OCI-LY7 (cell line): ENCODE data around the gene ANKRD44. TPM values are rescaled to one million over a fixed set of nuclear protein-coding genes. Genes with fewer than 3 reads are reported as not detected.

ENCODE experiments used
- BruUV-seq: library from RNA; stranded (reverse); fragments of 400-500 nt; replicated peaks from 2 replicates; lab custom pipeline; 2021; lab: Mats Ljungman, UMichigan
- CTCF ChIA-PET: fragments of 300-600 bp; sonication (Branson Sonifier 250); formaldehyde crosslinking; loops from one replicate; lab custom pipeline; 2022; ENCODE audit warnings: antibody characterized with exemption; ENCODE audit not compliant: unreplicated experiment; lab: Charles Lee
- POLR2A ChIA-PET: fragments of 300-600 bp; sonication (Branson Sonifier 250); formaldehyde crosslinking; loops from one replicate; lab custom pipeline; 2022; ENCODE audit warnings: antibody characterized with exemption; lab: Charles Lee
- DNase-seq: peaks from one replicate; pipeline ENCODE4 v3.0.0-alpha.2; 2015; ENCODE audit warnings: low spot score
- H2AFZ ChIP-seq: fragments of 200-600 bp; sonication (generic), shearing (Covaris generic); 2 replicates; pipeline ENCODE4 v1.6.1; 2014; ENCODE audit warnings: mild to moderate bottlenecking, antibody characterized with exemption, low read length, moderate library complexity
- H3K27ac ChIP-seq: fragments of 200-600 bp; sonication (generic); 2 replicates; pipeline ENCODE4 v1.5.1; 2014; ENCODE audit warnings: mixed run types, low read depth, mild to moderate bottlenecking, moderate library complexity, low read length, inconsistent platforms; ENCODE audit not compliant: poor library complexity, severe bottlenecking
- H3K36me3 ChIP-seq: fragments of 200-600 bp; sonication (generic); 2 replicates; pipeline ENCODE4 v1.6.1; 2014; ENCODE audit warnings: mild to moderate bottlenecking, antibody characterized with exemption, low read length, moderate library complexity, mixed read lengths; ENCODE audit not compliant: insufficient read depth
- H3K4me1 ChIP-seq: fragments of 200-600 bp; sonication (generic); 2 replicates; pipeline ENCODE4 v1.5.1; 2014; ENCODE audit warnings: mild to moderate bottlenecking, low read length; ENCODE audit not compliant: insufficient read depth, poor library complexity, severe bottlenecking
- H3K4me2 ChIP-seq: fragments of 200-600 bp; sonication (generic); 2 replicates; pipeline ENCODE4 v1.6.1; 2014; ENCODE audit warnings: mild to moderate bottlenecking, low read length
- H3K4me3 ChIP-seq: fragments of 200-600 bp; sonication (generic); 2 replicates; pipeline ENCODE4 v1.5.1; 2014; ENCODE audit warnings: mild to moderate bottlenecking, low read depth, low read length; ENCODE audit not compliant: poor library complexity, severe bottlenecking
- H3K79me2 ChIP-seq: fragments of 200-600 bp; sonication (generic); 2 replicates; pipeline ENCODE4 v1.6.1; 2016; ENCODE audit warnings: low read depth, mild to moderate bottlenecking, low read length, moderate library complexity, mixed read lengths; ENCODE audit not compliant: insufficient read depth
- H3K9me2 ChIP-seq: fragments of 200-600 bp; sonication (generic); 2 replicates; pipeline ENCODE4 v1.6.1; 2016; ENCODE audit warnings: mild to moderate bottlenecking, low read length, mixed read lengths; ENCODE audit not compliant: insufficient read depth
- H3K9me3 ChIP-seq: fragments of 200-600 bp; sonication (generic); 2 replicates; pipeline ENCODE4 v1.6.1; 2014; ENCODE audit warnings: mild to moderate bottlenecking, mixed run types, low read length, mixed read lengths
- H4K20me1 ChIP-seq: fragments of 200-600 bp; sonication (generic); 2 replicates; pipeline ENCODE4 v1.6.1; 2014; ENCODE audit warnings: mild to moderate bottlenecking, antibody characterized with exemption, low read length, moderate library complexity, mixed read lengths; ENCODE audit not compliant: insufficient read depth
- EZH2phosphoT487 ChIP-seq: fragments of 200-600 bp; sonication (generic); IDR thresholded peaks from 2 replicates; pipeline ENCODE4 v1.6.1; 2018; ENCODE audit warnings: low read depth, borderline replicate concordance, mild to moderate bottlenecking, mixed run types, antibody characterized with exemption, low read length, moderate library complexity, mixed read lengths
- intact Hi-C: fragments of 100-400 bp; cut with micrococcal nuclease; formaldehyde crosslinking; loops from one replicate; pipeline ENCODE4 v1.10.0; 2022; ENCODE audit not compliant: unreplicated experiment
- total RNA-seq, 2 experiments: library from RNA; depleted of rRNA in 1 of 2; stranded (reverse); fragments of >200 nt in 1 of 2; shearing (Covaris generic) in 1 of 2; gene quantifications; 2 replicates each; pipeline ENCODE4 v1.2.3, GENCODE V29; 2014 to 2022
- TF ChIP-seq, protein P1 (sequence below): fragments of 200-600 bp; sonication (generic); conservative IDR thresholded peaks from 2 replicates; pipeline ENCODE4 v1.5.1; 2014; ENCODE audit warnings: mild to moderate bottlenecking, antibody characterized with exemption, low read length, moderate library complexity, mixed read lengths

ANKRD44 gene
- total RNA-seq, 2 experiments from 2014 or later = 69.4 to 73.7 TPM

DNA sequence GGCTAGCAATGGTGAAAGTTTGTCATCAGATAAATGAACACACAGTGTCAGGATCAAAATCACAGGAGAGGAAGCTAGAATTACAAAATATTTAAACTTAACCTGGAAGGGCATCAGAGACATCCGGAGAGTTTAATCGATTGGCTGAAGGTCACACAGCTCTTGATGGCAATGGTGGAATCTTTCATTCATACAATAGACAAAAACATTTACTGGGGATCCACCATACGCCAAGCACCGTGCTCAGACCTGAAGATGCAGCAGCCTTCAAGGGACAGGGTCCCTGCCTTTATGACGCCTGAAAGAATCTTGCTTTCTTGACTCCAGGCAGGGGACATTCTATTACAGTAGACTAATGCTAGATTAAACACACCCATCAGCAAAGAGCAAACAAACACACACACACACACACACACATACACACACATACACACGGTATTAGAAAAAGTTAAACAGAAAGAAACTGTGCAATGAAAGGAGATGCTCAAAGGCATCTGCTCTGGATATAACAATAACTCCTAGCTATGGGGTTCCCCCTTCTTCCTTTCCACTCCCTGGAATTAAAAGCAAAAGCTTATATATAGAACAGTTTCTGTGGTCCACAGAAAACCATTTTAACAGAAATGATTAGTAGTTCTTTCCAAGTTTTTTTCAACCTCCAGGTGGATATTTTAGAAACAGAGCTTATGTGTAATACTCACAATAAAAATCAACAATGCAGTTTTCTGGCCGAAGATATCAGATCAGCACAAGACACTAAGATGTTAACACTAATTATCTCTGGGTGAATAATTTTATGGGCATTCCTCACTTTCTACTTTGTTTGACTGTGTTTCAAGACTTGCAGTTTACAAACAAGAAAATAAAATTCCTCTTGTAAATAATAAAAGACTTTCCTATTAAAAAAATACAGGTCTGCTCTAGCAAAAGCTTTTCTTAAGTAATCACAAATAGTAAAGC lies 151.7 kb downstream of the ANKRD44 start:
- TF ChIP-seq EZH2phosphoT487 = no peak
- TF ChIP-seq, protein P1, sequence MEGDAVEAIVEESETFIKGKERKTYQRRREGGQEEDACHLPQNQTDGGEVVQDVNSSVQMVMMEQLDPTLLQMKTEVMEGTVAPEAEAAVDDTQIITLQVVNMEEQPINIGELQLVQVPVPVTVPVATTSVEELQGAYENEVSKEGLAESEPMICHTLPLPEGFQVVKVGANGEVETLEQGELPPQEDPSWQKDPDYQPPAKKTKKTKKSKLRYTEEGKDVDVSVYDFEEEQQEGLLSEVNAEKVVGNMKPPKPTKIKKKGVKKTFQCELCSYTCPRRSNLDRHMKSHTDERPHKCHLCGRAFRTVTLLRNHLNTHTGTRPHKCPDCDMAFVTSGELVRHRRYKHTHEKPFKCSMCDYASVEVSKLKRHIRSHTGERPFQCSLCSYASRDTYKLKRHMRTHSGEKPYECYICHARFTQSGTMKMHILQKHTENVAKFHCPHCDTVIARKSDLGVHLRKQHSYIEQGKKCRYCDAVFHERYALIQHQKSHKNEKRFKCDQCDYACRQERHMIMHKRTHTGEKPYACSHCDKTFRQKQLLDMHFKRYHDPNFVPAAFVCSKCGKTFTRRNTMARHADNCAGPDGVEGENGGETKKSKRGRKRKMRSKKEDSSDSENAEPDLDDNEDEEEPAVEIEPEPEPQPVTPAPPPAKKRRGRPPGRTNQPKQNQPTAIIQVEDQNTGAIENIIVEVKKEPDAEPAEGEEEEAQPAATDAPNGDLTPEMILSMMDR = no peak
- peak overlapping the region; percentile 56 for H3K4me3 ChIP-seq
- H3K36me3 ChIP-seq = peaks cover 18% of the 10 kb centered on the region
- no TSS peak for BruUV-seq
- DNase-seq = no peak
- peak overlapping the region; percentile 81 for H3K4me2 ChIP-seq
- peaks cover 55% of the 10 kb centered on the region; the same call in 1 of the 2 replicates for H3K79me2 ChIP-seq
- no peaks in the 10 kb centered on the region for H4K20me1 ChIP-seq
- peaks cover 20% of the 10 kb centered on the region for H3K9me3 ChIP-seq
- peak overlapping the region; percentile 67 for H3K27ac ChIP-seq
- H3K9me2 ChIP-seq = no peaks in the 10 kb centered on the region
- ChIA-PET POLR2A (interaction anchor here (0.5 to 3.2 kb wide), 25 partner anchors 10 to 973 kb away, joined by 3 to 20 read pairs (median 3); no protein-coding TSS in a partner anchor), CTCF (interaction anchor here (1.0 to 1.5 kb wide), 2 partner anchors 8 to 45 kb away, joined by 5 to 6 read pairs; no protein-coding TSS in a partner anchor)
- intact Hi-C loops = loop anchor here (10.0 kb wide), 1 partner anchor 1504 kb away; the partner anchor contains the start of gene SLC39A10
- H3K4me1 ChIP-seq = peaks cover 70% of the 10 kb centered on the region
- peak overlapping the region; percentile 48; the same call in 1 of the 2 replicates for H2AFZ ChIP-seq

DNA sequence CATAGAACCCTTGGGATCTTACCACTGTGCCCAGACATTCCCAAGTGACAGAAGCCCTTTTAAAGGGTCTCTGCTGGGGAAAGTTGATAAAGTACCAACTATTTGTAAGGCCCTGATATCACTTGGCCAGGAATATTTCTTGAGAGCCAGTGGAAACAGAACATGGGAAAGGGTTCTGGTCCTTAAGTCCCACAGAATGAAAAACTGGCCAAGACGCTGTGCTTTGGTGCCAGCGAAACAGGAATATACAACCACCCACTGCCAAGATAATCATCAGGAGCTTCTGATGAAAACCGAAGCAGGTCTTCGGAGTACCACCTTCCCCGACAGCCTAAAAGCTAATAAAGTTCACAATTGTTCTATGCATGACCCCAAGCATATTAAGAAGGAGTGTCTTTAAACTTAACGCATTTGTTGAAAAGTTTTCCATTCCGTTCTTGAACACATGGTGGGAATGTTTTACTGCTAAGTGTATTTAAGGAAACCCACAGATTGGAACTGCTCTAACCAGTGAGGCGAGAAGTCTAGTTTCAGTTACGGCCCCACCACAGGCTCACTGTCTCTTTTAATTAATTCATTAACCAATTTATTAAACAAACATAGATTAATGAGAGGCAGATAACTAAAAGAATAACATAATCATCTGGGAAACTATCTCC lies 152.6 kb downstream of the ANKRD44 start:
- Histone ChIP-seq H3K27ac (peak overlapping the region; percentile 67), H3K79me2 (peaks cover 55% of the 10 kb centered on the region; the same call in 1 of the 2 replicates), H2AFZ (peak overlapping the region; percentile 48; the same call in 1 of the 2 replicates), H4K20me1 (no peaks in the 10 kb centered on the region), H3K9me2 (no peaks in the 10 kb centered on the region), H3K4me2 (peak overlapping the region; percentile 81), H3K4me3 (peak overlapping the region; percentile 56), H3K36me3 (peaks cover 18% of the 10 kb centered on the region), H3K4me1 (peaks cover 79% of the 10 kb centered on the region), H3K9me3 (peaks cover 20% of the 10 kb centered on the region)
- intact Hi-C loops = loop anchor here (10.0 kb wide), 1 partner anchor 1503 kb away; the partner anchor contains the start of gene SLC39A10
- TF ChIP-seq EZH2phosphoT487 = no peak
- TF ChIP-seq, protein P1 = no peak
- ChIA-PET POLR2A (interaction anchor here (0.6 to 3.2 kb wide), 18 partner anchors 9 to 885 kb away, joined by 3 to 20 read pairs (median 4); no protein-coding TSS in a partner anchor), CTCF (interaction anchor here (1.0 to 1.5 kb wide), 2 partner anchors 9 to 44 kb away, joined by 5 to 6 read pairs; no protein-coding TSS in a partner anchor)
- BruUV-seq = no TSS peak
- no peak for DNase-seq
